ENCODE results near the gene STARD10. TPM values are rescaled to one million over a fixed set of nuclear protein-coding genes. Genes with fewer than 3 reads are reported as not detected.

Gene STARD10
- total RNA-seq, 1 donor from 2014 or later: 42.3 TPM

DNA sequence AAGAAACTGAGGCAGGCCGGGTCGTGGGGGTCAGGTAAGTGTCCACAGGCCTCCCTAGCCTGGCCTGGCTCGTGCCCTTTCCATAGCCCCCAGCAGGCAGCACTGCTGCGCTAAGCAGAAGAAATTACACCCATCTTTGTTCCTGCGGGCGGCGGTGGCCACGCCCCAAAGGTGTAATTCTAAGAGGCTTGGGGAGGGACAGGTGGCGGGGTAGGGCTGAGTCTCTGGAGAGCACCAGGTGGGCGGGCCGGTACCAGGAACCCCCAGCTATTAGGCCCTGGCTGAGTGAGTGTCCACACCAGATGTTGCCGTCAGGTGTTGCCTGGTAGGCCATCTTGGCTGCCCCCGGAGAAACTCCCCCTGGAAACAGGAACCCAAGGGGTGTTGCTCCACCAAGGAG, 29.3 kb downstream of the STARD10 start:
- DNase-seq (ENCODE audit: low read depth, low spot score): no peak

- DNase-seq (ENCODE audit: low read depth, low spot score): no peak
These were observed 30.0 kb downstream of the STARD10 start for GRCh38 chr11:72763823-72764222.

DNA sequence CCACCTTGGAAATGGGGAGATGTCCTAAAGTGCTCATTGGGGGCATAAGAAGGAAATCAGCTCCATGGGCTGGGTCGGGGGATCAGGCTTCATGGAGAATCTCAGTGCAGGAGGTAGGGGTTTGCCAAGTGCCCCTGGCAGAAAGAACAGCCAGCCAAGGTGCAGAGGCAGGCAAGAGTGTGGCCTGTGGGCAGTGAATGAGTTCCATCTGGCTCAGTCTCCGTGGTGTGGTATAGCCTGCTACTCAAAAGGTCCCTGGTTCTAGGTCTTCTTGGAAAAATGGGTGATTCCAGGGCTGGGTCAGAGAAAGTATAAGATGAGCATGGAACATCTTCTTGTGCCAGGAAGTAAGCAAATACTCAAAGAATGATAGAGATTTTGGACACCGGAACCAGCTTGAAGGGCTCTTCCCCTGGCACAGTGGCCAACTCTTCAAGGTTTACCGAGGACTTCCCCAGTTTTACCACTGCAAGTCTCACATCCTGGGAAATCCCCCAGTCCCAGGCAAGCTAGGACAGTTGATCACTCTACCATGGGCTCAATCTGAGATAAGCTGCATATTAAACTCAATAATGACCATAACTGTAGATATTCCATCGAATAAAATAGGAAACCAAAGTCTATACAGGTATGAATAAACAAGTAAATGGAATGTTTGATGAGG, 31.1 kb downstream of the STARD10 start:
- no peak for DNase-seq (ENCODE audit: low read depth, low spot score)

DNA sequence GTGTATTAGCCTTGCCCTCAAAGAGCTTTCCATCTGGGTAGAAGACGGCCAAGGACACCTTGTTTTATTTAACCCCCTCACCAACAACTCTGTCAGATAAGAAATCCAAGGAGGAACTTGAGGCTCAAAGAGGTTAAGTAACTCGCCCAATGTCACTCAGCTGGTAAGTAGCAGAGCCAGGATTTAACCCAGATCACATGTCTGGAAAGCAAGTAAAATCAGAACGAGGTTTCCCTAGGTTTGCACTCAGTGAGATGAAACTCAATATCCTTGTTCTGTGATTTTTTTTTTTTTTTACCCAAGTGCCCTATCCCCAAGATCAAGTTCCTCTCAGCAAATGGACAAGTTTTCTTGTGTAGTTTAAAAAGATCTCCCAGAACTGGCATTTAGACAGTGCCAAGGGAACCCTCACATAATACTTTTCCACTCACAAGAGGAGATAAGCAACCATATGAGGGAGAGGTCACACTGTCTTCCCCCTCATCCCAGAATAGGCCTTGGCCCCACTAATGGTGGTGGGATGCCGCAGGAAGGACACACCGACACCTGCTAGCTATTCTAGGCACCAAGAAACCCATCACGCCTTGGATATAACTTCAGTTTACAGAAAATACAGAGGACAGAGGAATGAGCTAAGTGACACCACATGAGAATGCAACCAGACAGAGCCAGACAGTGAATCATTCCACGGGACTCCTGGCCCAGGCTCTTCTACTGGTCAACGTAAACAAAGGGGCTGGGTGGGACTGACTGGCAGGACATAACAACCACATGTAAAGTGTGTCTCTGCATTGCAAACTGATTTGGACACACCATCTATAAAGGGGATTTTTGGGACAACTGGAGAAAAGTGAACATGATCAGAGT, 33.1 kb downstream of the STARD10 start:
- no peak for DNase-seq (ENCODE audit: low read depth, low spot score)

DNA sequence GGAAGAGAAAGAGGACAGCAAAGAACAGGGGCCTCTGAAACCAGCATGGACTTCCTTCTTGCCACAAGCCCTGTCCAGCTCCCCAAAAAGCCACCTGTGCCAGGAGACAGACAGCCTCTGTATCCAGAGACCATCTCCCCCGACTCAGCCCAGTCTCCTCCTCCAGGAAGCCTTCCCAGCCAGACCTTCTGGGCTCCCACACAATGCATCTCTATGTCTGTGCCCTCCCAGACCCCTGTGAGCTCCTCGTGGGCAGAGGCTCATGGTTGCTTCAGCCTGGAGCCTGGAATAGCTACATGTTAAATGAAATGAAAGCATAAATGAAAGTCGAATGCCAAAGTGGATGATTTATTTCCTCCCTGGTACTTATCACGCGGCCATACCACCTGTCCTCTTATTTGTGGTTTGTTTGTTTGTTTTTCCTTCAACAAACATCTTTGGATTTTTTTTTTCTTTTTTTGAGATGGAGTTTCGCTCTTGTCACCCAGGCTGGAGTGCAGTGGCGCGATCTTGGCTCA, 34.3 kb downstream of the STARD10 start:
- DNase-seq (ENCODE audit: low read depth, low spot score): no peak

DNA sequence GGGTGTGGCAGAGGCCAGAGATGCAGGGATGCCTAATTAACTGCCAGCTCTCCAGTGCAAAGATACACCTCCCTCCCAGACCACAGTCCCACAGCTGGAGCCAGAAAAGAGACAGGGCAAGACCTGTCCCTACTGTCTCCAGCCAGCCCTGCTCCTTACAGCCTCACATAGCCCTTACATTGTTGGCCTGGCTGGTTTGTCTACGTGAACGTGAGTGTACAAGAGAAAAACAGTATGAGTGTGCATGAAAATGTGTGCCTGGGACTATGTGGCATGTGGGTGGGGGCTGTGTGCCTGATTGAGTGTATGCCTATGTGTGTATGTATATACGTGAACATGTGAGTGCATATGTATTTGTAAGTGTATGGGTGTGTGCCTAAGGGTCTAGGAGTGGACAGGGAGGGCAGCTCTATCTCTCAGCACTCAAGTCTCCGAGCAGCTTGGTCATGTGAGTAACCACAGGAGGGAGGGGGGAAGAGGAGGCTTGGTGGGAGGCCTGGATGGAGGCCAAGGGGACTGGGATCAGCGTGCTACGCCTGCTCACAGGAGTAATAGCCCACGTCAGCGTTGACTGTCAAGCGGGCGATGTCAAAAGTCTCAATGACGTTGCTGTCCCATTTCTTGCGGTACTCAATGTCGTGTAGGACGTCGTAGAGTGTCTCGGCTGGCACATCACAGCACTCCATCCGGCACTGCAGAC, 35.0 kb downstream of the STARD10 start:
- DNase-seq (ENCODE audit: low read depth, low spot score): no peak

- DNase-seq (ENCODE audit: low read depth, low spot score): no peak
These were observed 35.5 kb downstream of the STARD10 start for GRCh38 chr11:72758304-72758689.

- no peak for DNase-seq (ENCODE audit: low read depth, low spot score)
These were observed 38.0 kb downstream of the STARD10 start for GRCh38 chr11:72755713-72756285.

GRCh38 chr11:72754544-72755155, 39.2 kb downstream of the STARD10 start:
- no peak for DNase-seq (ENCODE audit: low read depth, low spot score)

DNA sequence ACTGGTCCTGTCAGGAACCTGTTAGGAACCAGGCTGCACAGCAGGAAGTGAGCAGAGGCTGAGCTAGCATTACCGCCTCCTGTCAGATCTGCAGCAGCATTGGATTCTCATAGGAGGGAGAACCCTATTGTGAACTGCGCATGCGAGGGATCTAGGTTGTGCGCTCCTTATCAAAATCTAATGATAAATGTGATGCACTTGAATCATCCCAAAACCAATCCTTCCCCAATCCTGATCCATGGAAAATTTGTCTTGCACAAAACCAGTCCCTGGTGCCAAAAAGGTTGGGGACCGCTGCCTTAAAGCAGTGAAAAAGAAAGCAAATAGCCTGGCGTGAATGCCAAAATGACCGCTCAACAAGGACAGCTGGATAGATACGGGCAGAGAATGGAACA, 39.7 kb downstream of the STARD10 start:
- DNase-seq (ENCODE audit: low read depth, low spot score): no peak

GRCh38 chr11:72753341-72754148, 40.3 kb downstream of the STARD10 start:
- DNase-seq (ENCODE audit: low read depth, low spot score): no peak

DNA sequence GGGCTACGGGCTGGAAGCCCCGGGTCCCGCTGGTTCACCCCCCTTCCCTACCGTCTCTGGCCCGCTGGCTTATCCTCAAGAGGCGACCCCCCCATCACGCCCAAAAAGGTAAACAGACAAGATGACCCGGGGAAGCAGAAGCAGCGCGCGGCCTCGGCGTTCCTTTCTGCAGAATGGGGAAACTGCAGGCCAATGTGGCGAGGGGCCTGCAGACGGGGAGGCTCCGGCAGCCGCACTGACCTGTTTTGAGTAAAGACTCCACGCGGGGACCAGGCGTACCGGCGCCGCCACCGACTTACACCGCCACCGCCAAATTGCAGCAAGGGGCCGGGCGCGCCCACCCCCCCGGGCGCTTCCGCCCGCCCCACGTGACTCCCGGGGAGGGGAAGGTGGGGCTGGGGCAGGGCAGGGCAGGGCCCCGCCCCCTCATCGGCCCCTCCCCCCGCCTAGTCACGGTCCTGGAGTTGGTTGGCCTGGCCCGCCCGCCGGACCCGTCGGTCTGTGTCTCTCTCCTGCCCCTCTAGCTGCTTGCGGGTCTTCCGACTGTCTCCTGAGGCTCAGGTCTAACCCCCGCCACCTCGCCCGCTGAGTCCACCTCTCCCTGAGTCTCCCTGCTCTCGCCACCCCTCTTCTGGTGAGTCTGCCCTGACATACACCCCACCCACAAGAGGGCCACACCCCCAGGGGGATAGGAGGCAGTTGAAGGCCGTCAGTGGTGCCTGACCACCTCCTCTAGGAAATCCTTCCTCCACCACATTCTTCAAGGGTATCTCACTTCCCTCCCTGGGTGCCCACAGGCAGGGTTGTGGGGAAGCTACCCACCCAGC, 41.5 kb downstream of the STARD10 start, which contains the start of gene ARAP1:
ARAP1 (minus strand) TSS at position 321 of the 827 bp plus-strand sequence. CDS start 25,280 bp downstream, outside the sequence.
- DNase-seq (ENCODE audit: low read depth, low spot score): no peak

- no peak for DNase-seq (ENCODE audit: low read depth, low spot score)
These were observed 42.4 kb downstream of the STARD10 start for GRCh38 chr11:72751116-72752087.

- DNase-seq (ENCODE audit: low read depth, low spot score): no peak
These were observed 43.2 kb downstream of the STARD10 start for GRCh38 chr11:72750556-72751115.

- DNase-seq (ENCODE audit: low read depth, low spot score): no peak
These were observed 43.8 kb downstream of the STARD10 start for GRCh38 chr11:72750086-72750485.

GRCh38 chr11:72747289-72747855, 46.5 kb downstream of the STARD10 start:
- DNase-seq (ENCODE audit: low read depth, low spot score): no peak

DNA sequence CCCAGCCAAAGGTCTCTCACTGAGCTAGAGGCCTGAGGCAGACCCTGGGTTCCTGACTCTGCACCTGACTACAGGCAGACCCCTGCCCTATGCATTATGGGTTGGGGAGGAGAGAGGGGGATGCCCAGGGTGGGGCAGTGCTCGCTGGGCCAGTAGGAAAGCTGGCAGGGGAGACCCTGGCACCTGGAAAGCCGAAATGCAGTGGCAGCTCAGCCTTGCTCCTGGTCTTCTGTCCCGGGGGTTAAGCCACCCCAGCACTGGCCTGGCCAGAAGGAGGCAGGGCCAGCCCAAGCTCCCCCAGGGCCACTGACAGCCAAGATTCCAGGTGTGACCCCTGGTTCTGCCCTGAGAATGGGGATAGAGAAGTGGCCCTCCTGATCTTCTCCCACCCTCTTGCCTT, 47.0 kb downstream of the STARD10 start:
- no peak for DNase-seq (ENCODE audit: low read depth, low spot score)
